K562 (cell line): ENCODE measurements around the gene PYDC1. TPM values are rescaled to one million over a fixed set of nuclear protein-coding genes. Genes with fewer than 3 reads are reported as not detected.

Source experiments
- ATF2 ChIP-seq: sonication (generic); formaldehyde crosslinking; IDR thresholded peaks from 2 replicates; pipeline ENCODE4 v1.8.1; 2022; ENCODE audit warnings: missing genetic modification reagents
- CREM ChIP-seq: IDR thresholded peaks from 2 replicates; pipeline ENCODE4 v1.6.1; 2014; ENCODE audit warnings: antibody characterized with exemption, low read depth
- E2F6 ChIP-seq, 2 experiments: IDR thresholded peaks; 2 replicates each; pipeline ENCODE4 v1.6.1; 2011; ENCODE audit warnings: borderline replicate concordance in 1 of 2, control low read depth in 1 of 2, low read depth in 1 of 2, low read length in 1 of 2, mild to moderate bottlenecking in 1 of 2, mixed read lengths in 1 of 2, moderate library complexity in 1 of 2; ENCODE audit not compliant: insufficient read depth in 1 of 2, insufficient read length in 1 of 2, poor library complexity in 1 of 2, severe bottlenecking in 1 of 2; ENCODE audit errors: extremely low read depth in 1 of 2
- GATA2 ChIP-seq: sonication (generic); formaldehyde crosslinking; IDR thresholded peaks from 2 replicates; pipeline ENCODE4 v1.4.0; 2020; ENCODE audit warnings: mild to moderate bottlenecking, missing genetic modification reagents
- HBP1 ChIP-seq: fragments of 450-650 bp; formaldehyde crosslinking; IDR thresholded peaks from 2 replicates; pipeline ENCODE4 v1.4.0; 2022; ENCODE audit warnings: missing genetic modification characterization
- ILK ChIP-seq: fragments of 450-650 bp; IDR thresholded peaks from 2 replicates; pipeline ENCODE4 v1.6.1; 2016; ENCODE audit warnings: missing genetic modification characterization, low read depth, mild to moderate bottlenecking, missing compliant biosample characterization, moderate library complexity, borderline replicate concordance
- OTX1 ChIP-seq: fragments of 450-650 bp; formaldehyde crosslinking; IDR thresholded peaks from 2 replicates; pipeline ENCODE4 v1.4.0; 2022; ENCODE audit warnings: mild to moderate bottlenecking
- PHF8 ChIP-seq: fragments of 200-600 bp; sonication (generic); IDR thresholded peaks from 2 replicates; pipeline ENCODE4 v1.6.1; 2012; ENCODE audit warnings: mixed run types, mild to moderate bottlenecking, inconsistent platforms, low read length, moderate library complexity, borderline replicate concordance
- SMARCA4 ChIP-seq: fragments of 450-650 bp; IDR thresholded peaks from 2 replicates; pipeline ENCODE4 v1.6.1; 2016
- SMC3 ChIP-seq: conservative IDR thresholded peaks from 2 replicates; pipeline ENCODE4 v1.6.1; 2011; ENCODE audit warnings: low read depth, low read length, improper control_type of control experiment; ENCODE audit not compliant: insufficient read depth
- SREBF1 ChIP-seq: fragments of 150-350 bp; IDR thresholded peaks from 2 replicates; pipeline ENCODE4 v1.6.1; 2014; ENCODE audit warnings: antibody characterized with exemption, low read depth, low read length, borderline replicate concordance
- YY1 ChIP-seq, 3 experiments: IDR thresholded peaks; 2 replicates each; pipeline ENCODE4 v1.6.1; 2011; ENCODE audit warnings: low read length in 2 of 3, mild to moderate bottlenecking in 2 of 3, moderate library complexity in 2 of 3, borderline replicate concordance in 1 of 3, control low read depth in 1 of 3, low read depth in 1 of 3; ENCODE audit not compliant: insufficient read depth in 3 of 3, insufficient replicate concordance in 2 of 3, control insufficient read depth in 1 of 3, insufficient read length in 1 of 3; ENCODE audit errors: extremely low read depth in 1 of 3
- ZNF232 ChIP-seq: sonication (generic); formaldehyde crosslinking; IDR thresholded peaks from 2 replicates; pipeline ENCODE4 v1.8.0; 2022; ENCODE audit warnings: mild to moderate bottlenecking, missing genetic modification reagents
- ZNF518B ChIP-seq: fragments of 250-450 bp; sonication (Bioruptor Pico); IDR thresholded peaks from 2 replicates; pipeline ENCODE4 v1.5.0; 2021; ENCODE audit warnings: mild to moderate bottlenecking, moderate library complexity
- ZNF561 ChIP-seq: fragments of 450-650 bp; formaldehyde crosslinking; conservative IDR thresholded peaks from 2 replicates; pipeline ENCODE4 v1.4.0; 2020; ENCODE audit warnings: mild to moderate bottlenecking, moderate library complexity
- polyA plus RNA-seq, 8 experiments: library from polyadenylated mRNA; depleted of rRNA in 4 of 8; stranded (reverse) in 5 of 8; unstranded in 3 of 8; fragments of >200 nt; fragmentation: Nextera tagmentation in 2 of 8; fragmentation: Illumina TruSeq in 1 of 8; extraction: Ambion mirVana in 2 of 8; extraction: Trizol in 1 of 8; gene quantifications; 2 replicates each; pipeline versions ENCODE4 v1.2.1 to v1.2.3, GENCODE V29; 2011 to 2014; ENCODE audit warnings: inconsistent platforms in 1 of 8, missing spikeins in 1 of 8
- total RNA-seq, 7 experiments: library from RNA; depleted of rRNA in 6 of 7; stranded (reverse); fragments of >200 nt in 6 of 7; fragmentation: Illumina TruSeq in 2 of 7; extraction: Trizol in 2 of 7; gene quantifications; 2 replicates each; pipeline versions ENCODE4 v1.2.1 to v1.2.3, GENCODE V29; 2011 to 2021; ENCODE audit warnings: low replicate concordance in 1 of 7
- TF ChIP-seq, protein P1 (sequence below): fragments of 250-450 bp; sonication (Bioruptor Pico); IDR thresholded peaks from 2 replicates; pipeline ENCODE4 v1.8.0; 2022; ENCODE audit warnings: inconsistent platforms

PYDC1 gene
- total and polyA plus RNA-seq, 9 of the 15 experiments (the other 6 are each of a cell fraction or from before 2014, with no cell fraction given), result not detected

GRCh38 chr16:31179747-31180459, 37.0 kb downstream of the PYDC1 start, which contains the start of gene FUS (continued):
- TF ChIP-seq E2F6 (IDR thresholded peaks at IDR 0.05; ENCODE audit: borderline replicate concordance in 1 of 2, extremely low read depth in 1 of 2, insufficient read depth in 1 of 2, insufficient read length in 1 of 2, low read depth in 1 of 2, low read length in 1 of 2, poor library complexity in 1 of 2, severe bottlenecking in 1 of 2), result peak in 1 of 2 experiments; percentile 62
- TF ChIP-seq SMARCA4, result no peak
- no peak for TF ChIP-seq GATA2
- no peak; the same call in none of the 2 replicates for TF ChIP-seq HBP1 (CRISPR knock-in tag)
- peak; percentile 86; the same call in 1 of the 2 replicates for TF ChIP-seq ZNF232 (CRISPR knock-in tag)
- peak; percentile 75; the same call in 1 of the 2 replicates for TF ChIP-seq ATF2
- TF ChIP-seq YY1 (IDR thresholded peaks at IDR 0.05; ENCODE audit: borderline replicate concordance in 1 of 3, control insufficient read depth in 1 of 3, extremely low read depth in 1 of 3, insufficient read depth in 3 of 3, insufficient read length in 1 of 3, insufficient replicate concordance in 2 of 3, low read depth in 1 of 3, low read length in 2 of 3), result peak; percentile 77 to 92 (median 89)
- peak; percentile 89 for TF ChIP-seq PHF8
- TF ChIP-seq ILK (tag), result no peak
- TF ChIP-seq SREBF1, result peak; percentile 93; the same call in 1 of the 2 replicates
- TF ChIP-seq ZNF518B (CRISPR knock-in tag), result no peak
- 0 out of 2 replicates have a peak, but pooled peaks have one; percentile 6 for TF ChIP-seq SMC3
- TF ChIP-seq CREM, result peak; percentile 78
- no peak for TF ChIP-seq ZNF561 (CRISPR knock-in tag)
- no peak for TF ChIP-seq OTX1 (CRISPR knock-in tag)
- TF ChIP-seq, protein P1, sequence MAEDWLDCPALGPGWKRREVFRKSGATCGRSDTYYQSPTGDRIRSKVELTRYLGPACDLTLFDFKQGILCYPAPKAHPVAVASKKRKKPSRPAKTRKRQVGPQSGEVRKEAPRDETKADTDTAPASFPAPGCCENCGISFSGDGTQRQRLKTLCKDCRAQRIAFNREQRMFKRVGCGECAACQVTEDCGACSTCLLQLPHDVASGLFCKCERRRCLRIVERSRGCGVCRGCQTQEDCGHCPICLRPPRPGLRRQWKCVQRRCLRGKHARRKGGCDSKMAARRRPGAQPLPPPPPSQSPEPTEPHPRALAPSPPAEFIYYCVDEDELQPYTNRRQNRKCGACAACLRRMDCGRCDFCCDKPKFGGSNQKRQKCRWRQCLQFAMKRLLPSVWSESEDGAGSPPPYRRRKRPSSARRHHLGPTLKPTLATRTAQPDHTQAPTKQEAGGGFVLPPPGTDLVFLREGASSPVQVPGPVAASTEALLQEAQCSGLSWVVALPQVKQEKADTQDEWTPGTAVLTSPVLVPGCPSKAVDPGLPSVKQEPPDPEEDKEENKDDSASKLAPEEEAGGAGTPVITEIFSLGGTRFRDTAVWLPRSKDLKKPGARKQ, result no peak
